Activated B cell treated with CpG ODN at 0.5 μM for 24 hours (primary cell): ENCODE measurements around the gene RAD52. TPM values are rescaled to one million over a fixed set of nuclear protein-coding genes. Genes with fewer than 3 reads are reported as not detected.
A peak's percentile ranks its signal among the peaks of the same experiment; 100 is the strongest.

Source experiments
- ATAC-seq: fragments of 200-7000 bp; cut with Tn5 transposase; one replicate; pipeline ENCODE4 v1.10.0; 2021; ENCODE audit warnings: low read depth, mild to moderate bottlenecking, moderate library complexity
- CTCF ChIA-PET: fragments of 350-600 bp; sonication (Branson Sonifier 250); formaldehyde crosslinking; loops from one replicate; lab custom pipeline; 2021; ENCODE audit warnings: antibody characterized with exemption; lab: Charles Lee
- POLR2A ChIA-PET: fragments of 350-600 bp; sonication (Branson Sonifier 250); formaldehyde crosslinking; loops from one replicate; lab custom pipeline; 2021; ENCODE audit warnings: antibody characterized with exemption; lab: Charles Lee
- DNase-seq: peaks from one replicate; pipeline ENCODE4 v3.0.0; 2022
- H3K27ac Mint-ChIP-seq: one replicate; pipeline ENCODE4 v1.8.0; 2020; ENCODE audit warnings: mixed read lengths
- H3K27me3 Mint-ChIP-seq: one replicate; pipeline ENCODE4 v1.8.0; 2021; ENCODE audit warnings: mixed read lengths
- H3K36me3 Mint-ChIP-seq: one replicate; pipeline ENCODE4 v1.8.0; 2021; ENCODE audit warnings: low read depth, mixed read lengths
- H3K4me1 Mint-ChIP-seq: one replicate; pipeline ENCODE4 v1.8.0; 2021; ENCODE audit warnings: mixed read lengths
- H3K4me3 Mint-ChIP-seq: one replicate; pipeline ENCODE4 v1.8.0; 2020; ENCODE audit warnings: mild to moderate bottlenecking, mixed read lengths
- H3K9me3 Mint-ChIP-seq: one replicate; pipeline ENCODE4 v1.8.0; 2020; ENCODE audit warnings: mixed read lengths
- intact Hi-C: fragments of 100-400 bp; cut with micrococcal nuclease; formaldehyde crosslinking; loops from one replicate; pipeline ENCODE4 v1.15.1; 2024
- total RNA-seq: library from RNA; stranded (reverse); gene quantifications from 2 replicates; pipeline ENCODE4 v1.2.3, GENCODE V29; 2022
- TF ChIP-seq, protein P1 (sequence below): fragments of 200-600 bp; IDR thresholded peaks from one replicate; pipeline ENCODE4 v1.8.0; 2022; ENCODE audit warnings: antibody characterized with exemption, mild to moderate bottlenecking

The RAD52 gene
- total RNA-seq, 1 donor from 2014 or later: 15.2 TPM

DNA sequence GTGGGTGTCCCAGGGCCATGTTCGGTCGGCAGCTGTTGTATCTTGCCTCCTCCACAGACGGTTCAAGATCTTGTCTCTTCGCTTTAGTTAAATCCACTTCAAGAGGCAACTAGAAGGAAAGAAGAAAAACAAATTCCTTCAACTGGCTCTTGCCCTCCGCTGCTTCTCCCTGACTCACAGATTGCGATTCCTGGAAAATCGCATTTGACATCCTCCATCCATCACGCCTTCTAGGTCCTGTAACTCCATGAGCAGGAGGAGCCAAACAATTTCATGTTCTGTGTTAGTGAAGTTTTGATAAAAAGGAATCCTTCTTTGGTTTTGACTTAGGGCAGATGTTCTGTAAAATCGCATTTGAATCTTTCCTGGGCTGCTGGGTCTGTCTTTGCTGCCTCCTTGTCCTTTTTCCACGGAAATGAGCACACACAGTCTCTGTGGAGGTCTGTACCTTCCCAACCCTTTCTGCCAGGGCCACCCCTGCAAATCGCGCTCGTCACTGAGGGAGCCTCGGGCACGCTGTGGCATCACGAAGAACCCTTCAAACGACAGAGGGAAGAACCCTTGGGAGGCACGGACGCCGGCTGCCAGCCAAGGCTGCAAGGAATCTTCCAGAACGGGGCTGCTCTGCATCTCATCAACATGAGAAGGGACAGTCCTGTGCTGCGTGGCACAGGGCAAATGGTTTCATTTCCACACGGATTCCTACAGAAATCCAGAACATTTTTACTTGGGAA, 32.6 kb downstream of the RAD52 start:
- no peak for ATAC-seq
- CTCF ChIA-PET: interaction anchor here (0.8 kb wide), 1 partner anchor 33 kb away, joined by 3 read pairs; the partner anchor contains the start of gene RAD52
- H3K36me3 Mint-ChIP-seq: peaks cover 78% of the 10 kb centered on the region

DNA sequence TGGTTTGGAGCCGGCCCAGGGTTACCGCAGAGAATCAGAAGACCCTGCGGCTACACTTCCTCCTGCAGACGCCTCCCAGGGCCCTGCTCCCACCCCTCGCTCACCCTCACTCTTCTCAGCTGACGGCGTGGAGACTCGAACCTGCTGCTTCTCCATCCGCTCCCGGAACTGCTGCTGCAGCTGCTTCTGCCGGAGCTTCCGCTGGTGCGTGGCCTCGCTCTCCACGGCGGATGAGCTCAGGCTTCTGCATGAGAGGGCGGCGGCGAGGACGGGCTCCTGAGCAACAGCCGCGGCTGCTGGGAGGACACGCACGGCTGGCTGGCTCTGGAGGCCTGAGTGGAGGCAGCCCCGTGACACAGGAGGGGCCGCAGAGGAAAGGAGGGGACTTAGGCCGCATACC, 33.3 kb downstream of the RAD52 start:
- peaks cover 22% of the 10 kb centered on the region for H3K4me1 Mint-ChIP-seq
- peak overlapping the region; percentile 77 for H3K4me3 Mint-ChIP-seq
- peak; percentile 72 for ATAC-seq
- H3K27ac Mint-ChIP-seq: peak overlapping the region; percentile 85
- ChIA-PET CTCF (interaction anchor here (0.8 kb wide), 1 partner anchor 33 kb away, joined by 3 read pairs; the partner anchor contains the start of gene RAD52), POLR2A (no interaction called here)
- H3K9me3 Mint-ChIP-seq: no peaks in the 10 kb centered on the region
- intact Hi-C loops: loop anchor here (10.0 kb wide), 1 partner anchor 179 kb away; no protein-coding TSS in a partner anchor
- peak; percentile 18 for DNase-seq
- TF ChIP-seq, protein P1, sequence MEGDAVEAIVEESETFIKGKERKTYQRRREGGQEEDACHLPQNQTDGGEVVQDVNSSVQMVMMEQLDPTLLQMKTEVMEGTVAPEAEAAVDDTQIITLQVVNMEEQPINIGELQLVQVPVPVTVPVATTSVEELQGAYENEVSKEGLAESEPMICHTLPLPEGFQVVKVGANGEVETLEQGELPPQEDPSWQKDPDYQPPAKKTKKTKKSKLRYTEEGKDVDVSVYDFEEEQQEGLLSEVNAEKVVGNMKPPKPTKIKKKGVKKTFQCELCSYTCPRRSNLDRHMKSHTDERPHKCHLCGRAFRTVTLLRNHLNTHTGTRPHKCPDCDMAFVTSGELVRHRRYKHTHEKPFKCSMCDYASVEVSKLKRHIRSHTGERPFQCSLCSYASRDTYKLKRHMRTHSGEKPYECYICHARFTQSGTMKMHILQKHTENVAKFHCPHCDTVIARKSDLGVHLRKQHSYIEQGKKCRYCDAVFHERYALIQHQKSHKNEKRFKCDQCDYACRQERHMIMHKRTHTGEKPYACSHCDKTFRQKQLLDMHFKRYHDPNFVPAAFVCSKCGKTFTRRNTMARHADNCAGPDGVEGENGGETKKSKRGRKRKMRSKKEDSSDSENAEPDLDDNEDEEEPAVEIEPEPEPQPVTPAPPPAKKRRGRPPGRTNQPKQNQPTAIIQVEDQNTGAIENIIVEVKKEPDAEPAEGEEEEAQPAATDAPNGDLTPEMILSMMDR: no peak
- peaks cover 81% of the 10 kb centered on the region for H3K36me3 Mint-ChIP-seq
- no peaks in the 10 kb centered on the region for H3K27me3 Mint-ChIP-seq

More for the DNA sequence above, 32.6 kb downstream of the RAD52 start:
- Mint-ChIP-seq H3K9me3 (no peaks in the 10 kb centered on the region), H3K27me3 (no peaks in the 10 kb centered on the region), H3K27ac (peak overlapping the region; percentile 85), H3K4me1 (peaks cover 20% of the 10 kb centered on the region), H3K4me3 (no peak overlapping the region)
- TF ChIP-seq, protein P1: no peak
- POLR2A ChIA-PET: no interaction called here
- DNase-seq: no peak
- intact Hi-C loops: loop anchor here (10.0 kb wide), 1 partner anchor 178 kb away; no protein-coding TSS in a partner anchor

DNA sequence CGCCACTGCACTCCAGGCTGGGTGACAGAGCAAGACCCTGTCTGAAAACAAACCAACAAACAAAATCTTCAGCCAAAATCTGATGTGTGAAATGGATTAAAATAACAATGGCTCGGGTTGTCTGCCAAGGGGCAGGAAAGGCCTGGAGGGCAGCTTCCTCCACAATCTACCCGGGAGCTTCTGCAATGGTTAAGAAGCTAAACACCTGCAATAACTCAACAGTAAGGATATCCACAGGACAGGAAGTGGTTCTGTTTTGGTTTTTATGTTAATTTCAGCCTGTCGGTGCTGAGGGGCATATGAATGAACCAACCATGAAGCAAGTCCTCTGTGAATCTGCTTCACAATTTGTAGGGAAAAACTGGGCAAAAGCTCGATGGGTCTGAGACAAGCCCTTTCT, 34.4 kb downstream of the RAD52 start:
- ChIA-PET CTCF (interaction anchor here (0.9 to 1.2 kb wide), 2 partner anchors 34 to 178 kb away, joined by 3 read pairs; partner anchors contain the start of gene RAD52), POLR2A (interaction anchor here (0.6 kb wide), 1 partner anchor 20 kb away, joined by 6 read pairs; no protein-coding TSS in a partner anchor)
- intact Hi-C loops: loop anchor here (10.0 kb wide), 1 partner anchor 180 kb away; no protein-coding TSS in a partner anchor
- TF ChIP-seq, protein P1: no peak
- Mint-ChIP-seq H3K27me3 (no peaks in the 10 kb centered on the region), H3K4me3 (no peak overlapping the region), H3K27ac (no peak overlapping the region), H3K36me3 (peaks cover 81% of the 10 kb centered on the region), H3K4me1 (peaks cover 22% of the 10 kb centered on the region), H3K9me3 (no peaks in the 10 kb centered on the region)
- ATAC-seq (no peak), DNase-seq (no peak)

DNA sequence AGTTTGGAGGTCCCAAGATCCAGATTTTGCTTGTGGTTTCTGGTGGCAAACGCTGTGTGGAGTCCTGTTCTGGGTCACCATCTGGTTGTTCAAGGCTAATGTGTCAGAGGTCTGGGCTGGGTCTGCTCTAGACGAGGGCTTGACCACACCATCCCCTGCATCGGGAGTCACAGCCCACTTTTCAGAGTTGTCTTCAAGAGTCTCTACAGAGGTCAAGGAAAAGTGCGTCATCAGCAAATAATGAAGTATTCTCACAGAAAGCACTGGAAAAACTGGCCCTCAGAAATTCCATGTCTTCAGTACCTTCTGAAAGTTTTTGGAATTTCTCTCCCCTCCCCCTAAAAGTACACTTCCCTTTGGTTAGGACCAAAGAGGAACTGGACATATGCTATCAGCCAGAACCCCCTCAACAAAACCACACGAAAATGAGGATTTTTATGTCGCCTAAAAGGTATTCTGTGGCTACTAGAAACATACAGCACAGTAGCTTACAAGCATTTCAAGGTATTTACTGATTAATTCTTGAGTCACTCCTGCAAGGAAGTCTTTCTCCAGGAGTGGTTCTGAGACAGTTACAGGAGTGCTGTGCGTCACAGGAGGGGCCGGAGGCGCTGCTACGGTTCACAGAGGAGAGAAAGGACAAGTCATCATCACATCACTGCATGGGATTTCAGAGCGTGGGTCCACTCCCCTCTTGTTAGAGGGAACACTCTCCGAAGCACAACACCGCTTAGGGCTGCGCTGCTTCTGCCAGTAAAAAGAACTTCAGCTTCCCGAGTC, 35.4 kb downstream of the RAD52 start:
- H3K27ac Mint-ChIP-seq: peak overlapping the region; percentile 12
- ChIA-PET POLR2A (no interaction called here), CTCF (interaction anchor here (0.9 to 2.3 kb wide), 3 partner anchors 35 to 204 kb away, joined by 3 to 5 read pairs (median 3); partner anchors contain the start of gene RAD52)
- H3K4me1 Mint-ChIP-seq: peaks cover 25% of the 10 kb centered on the region
- no peak for DNase-seq
- ATAC-seq: no peak
- no peak overlapping the region for H3K4me3 Mint-ChIP-seq
- H3K27me3 Mint-ChIP-seq: no peaks in the 10 kb centered on the region
- no peaks in the 10 kb centered on the region for H3K9me3 Mint-ChIP-seq
- H3K36me3 Mint-ChIP-seq: peaks cover 87% of the 10 kb centered on the region
- intact Hi-C loops: loop anchor here (10.0 kb wide), 1 partner anchor 181 kb away; no protein-coding TSS in a partner anchor
- TF ChIP-seq, protein P1: no peak
